Colon (tissue), 2 donors: ENCODE measurements around the gene LRRC1.

Source experiments
- FAIRE-seq: peaks from 2 replicates; lab custom pipeline; 2012; peaks lifted over from hg19 to GRCh38; lab: Jason Lieb, UNC
- donor health status: control.
- donor health status: control.

LRRC1 gene

GRCh38 chr6:53962646-53963045 lies 167.8 kb downstream of the LRRC1 start:
- FAIRE-seq: no peak

GRCh38 chr6:53967415-53967814 lies 172.6 kb downstream of the LRRC1 start:
- FAIRE-seq: no peak
